Caki2 (cell line): ENCODE measurements around the gene STAP1. TPM values are rescaled to one million over a fixed set of nuclear protein-coding genes. Genes with fewer than 3 reads are reported as not detected.
"Not testable (repeated sequence)": the region's sequence is repeated elsewhere in the genome, so short reads cannot be mapped to it uniquely, and the experiment has no call there.

Source experiments
- DNase-seq: peaks from one replicate; pipeline ENCODE4 v3.0.0-alpha.2; 2015; ENCODE audit warnings: low read depth
- in situ Hi-C: cut with HindIII; loops from 2 replicates; pipeline ENCODE4 v1.10.0; 2016; ENCODE audit warnings: low sequenced_read_pairs, low pct_unique_long_range_greater_than_20kb, mixed read lengths
- total RNA-seq: library from RNA; depleted of rRNA; stranded (reverse); fragments of >200 nt; shearing (Covaris generic); gene quantifications from 2 replicates; pipeline ENCODE4 v1.2.3, GENCODE V29; 2014; ENCODE audit warnings: low replicate concordance

STAP1 gene
- total RNA-seq, 1 experiment from 2014 or later, result not detected

- in situ Hi-C loops, result no loop called here
- DNase-seq, result no peak
These were observed 7.7 kb upstream of the STAP1 start for GRCh38 chr4:67550857-67551256.

- in situ Hi-C loops, DNase-seq: not testable (repeated sequence)
These were observed 6.3 kb upstream of the STAP1 start for GRCh38 chr4:67552146-67552792.

GRCh38 chr4:67554096-67554495 lies 4.4 kb upstream of the STAP1 start:
- in situ Hi-C loops, result no loop called here
- DNase-seq, result no peak

- no peak for DNase-seq
- in situ Hi-C loops, result no loop called here
These were observed 3.1 kb upstream of the STAP1 start for GRCh38 chr4:67555447-67555846.

- DNase-seq, result no peak
- in situ Hi-C loops, result no loop called here
These were observed 2.1 kb upstream of the STAP1 start for GRCh38 chr4:67556436-67556835.

GRCh38 chr4:67565284-67565683 lies 6.8 kb downstream of the STAP1 start:
- in situ Hi-C loops, result no loop called here
- DNase-seq, result no peak

GRCh38 chr4:67566335-67566734 lies 7.8 kb downstream of the STAP1 start:
- no peak for DNase-seq
- in situ Hi-C loops, result no loop called here

GRCh38 chr4:67568820-67569219 lies 10.3 kb downstream of the STAP1 start:
- no peak for DNase-seq
- in situ Hi-C loops, result no loop called here

GRCh38 chr4:67570537-67570936 lies 12.0 kb downstream of the STAP1 start:
- DNase-seq, result no peak
- in situ Hi-C loops, result no loop called here

- in situ Hi-C loops, result no loop called here
These were observed 13.4 kb downstream of the STAP1 start for GRCh38 chr4:67571975-67572374.

GRCh38 chr4:67573193-67573592 lies 14.7 kb downstream of the STAP1 start:
- no peak for DNase-seq
- in situ Hi-C loops, result no loop called here

More at GRCh38 chr4:67571975-67572374, 13.4 kb downstream of the STAP1 start:
- no peak for DNase-seq

GRCh38 chr4:67575232-67576058 lies 16.9 kb downstream of the STAP1 start:
- in situ Hi-C loops, result no loop called here
- no peak for DNase-seq

- in situ Hi-C loops, result no loop called here
- DNase-seq, result no peak
These were observed 17.5 kb downstream of the STAP1 start for GRCh38 chr4:67576059-67576466.

GRCh38 chr4:67576538-67576937 lies 18.0 kb downstream of the STAP1 start:
- no peak for DNase-seq
- in situ Hi-C loops, result no loop called here

- no peak for DNase-seq
- in situ Hi-C loops, result no loop called here
These were observed 22.1 kb downstream of the STAP1 start for GRCh38 chr4:67580577-67580976.

GRCh38 chr4:67581208-67581857 lies 22.8 kb downstream of the STAP1 start:
- no peak for DNase-seq
- in situ Hi-C loops, result no loop called here

GRCh38 chr4:67581913-67582312 lies 23.4 kb downstream of the STAP1 start:
- in situ Hi-C loops, result no loop called here
- DNase-seq, result no peak

- no peak for DNase-seq
- in situ Hi-C loops, result no loop called here
These were observed 26.0 kb downstream of the STAP1 start for GRCh38 chr4:67584496-67584895.

GRCh38 chr4:67587156-67587555 lies 28.6 kb downstream of the STAP1 start:
- no peak for DNase-seq
- in situ Hi-C loops, result no loop called here
